Right lobe of liver (tissue), 4 donors: ENCODE data around the gene CRIP1.

ENCODE experiments used
- CTCF ChIP-seq, 4 donors: fragments of 200-600 bp in 3 of 4; fragments of 450-650 bp in 1 of 4; IDR thresholded peaks; one replicate each; pipeline versions ENCODE4 v1.5.1 to v1.8.0; 2016 to 2022; ENCODE audit warnings: antibody characterized with exemption in 4 of 4, mild to moderate bottlenecking in 2 of 4
- POLR2A ChIP-seq: fragments of 450-650 bp; IDR thresholded peaks from one replicate; pipeline ENCODE4 v1.6.1; 2017; ENCODE audit warnings: antibody characterized with exemption, mild to moderate bottlenecking
- donor health status: DM: no; HTN: no; CAD: no.
- donor health status: DM: no; HTN: no; CAD: no.
- donor health status: DM: no; HTN: yes; CAD: no.

GRCh38 chr14:105482486-105483110, 4.1 kb upstream of the CRIP1 start:
- TF ChIP-seq CTCF (IDR thresholded peaks at IDR 0.05), result no peak
- TF ChIP-seq POLR2A, result no peak
